ENCODE measurements around the gene ALOXE3.

The ALOXE3 gene

GRCh38 chr17:8153957-8154607 lies 35.8 kb upstream of the ALOXE3 start:
- TF ChIP-seq TEAD4 (IDR thresholded peaks at IDR 0.05) (peak; percentile 94), EP300 (IDR thresholded peaks at IDR 0.05; ENCODE audit: borderline replicate concordance) (no peak; the same call in 1 of the 2 replicates), CREB1 (IDR thresholded peaks at IDR 0.05; ENCODE audit: low read depth) (peak; percentile 81), ZBTB7A (IDR thresholded peaks at IDR 0.05; ENCODE audit: low read depth) (no peak), REST (IDR thresholded peaks at IDR 0.05; ENCODE audit: low read depth) (no peak), TAF1 (IDR thresholded peaks at IDR 0.05; ENCODE audit: low read depth) (no peak), MAX (IDR thresholded peaks at IDR 0.05) (peak; percentile 80), FOXM1 (IDR thresholded peaks at IDR 0.05; ENCODE audit: borderline replicate concordance, low read depth) (no peak), RAD21 (IDR thresholded peaks at IDR 0.05; ENCODE audit: low read depth) (no peak), YY1 (IDR thresholded peaks at IDR 0.05; ENCODE audit: low read depth) (peak; percentile 70; the same call in 1 of the 2 replicates), USF1 (IDR thresholded peaks at IDR 0.05) (no peak; the same call in 1 of the 2 replicates), TCF12 (IDR thresholded peaks at IDR 0.05; ENCODE audit: low read depth) (peak; percentile 75), NFIC (IDR thresholded peaks at IDR 0.05) (peak; percentile 91), CEBPB (IDR thresholded peaks at IDR 0.05) (no peak), EGR1 (IDR thresholded peaks at IDR 0.05) (peak; percentile 64; the same call in 1 of the 2 replicates)

- TF ChIP-seq TAF1 (IDR thresholded peaks at IDR 0.05; ENCODE audit: low read depth) (no peak), USF1 (IDR thresholded peaks at IDR 0.05) (peak; percentile 78)
Measured at GRCh38 chr17:8153525-8153956, 35.2 kb upstream of the ALOXE3 start.

- TF ChIP-seq FOXM1 (IDR thresholded peaks at IDR 0.05; ENCODE audit: borderline replicate concordance, low read depth): no peak
- TF ChIP-seq TAF1 (IDR thresholded peaks at IDR 0.05; ENCODE audit: low read depth): 0 out of 2 replicates have a peak, but pooled peaks have one; percentile 23
Measured at GRCh38 chr17:8153031-8153451, 34.7 kb upstream of the ALOXE3 start.

- peak; percentile 59 for TF ChIP-seq NFIC (IDR thresholded peaks at IDR 0.05)
- TF ChIP-seq CREB1 (IDR thresholded peaks at IDR 0.05; ENCODE audit: low read depth): peak; percentile 30; the same call in 1 of the 2 replicates
- TF ChIP-seq RAD21 (IDR thresholded peaks at IDR 0.05; ENCODE audit: low read depth): no peak
- TF ChIP-seq FOXM1 (IDR thresholded peaks at IDR 0.05; ENCODE audit: borderline replicate concordance, low read depth): no peak
- TF ChIP-seq CEBPB (IDR thresholded peaks at IDR 0.05): peak; percentile 94
- no peak for TF ChIP-seq EP300 (IDR thresholded peaks at IDR 0.05; ENCODE audit: borderline replicate concordance)
- TF ChIP-seq MAX (IDR thresholded peaks at IDR 0.05): peak; percentile 98
- no peak for TF ChIP-seq YY1 (IDR thresholded peaks at IDR 0.05; ENCODE audit: low read depth)
- TF ChIP-seq REST (IDR thresholded peaks at IDR 0.05; ENCODE audit: low read depth): no peak
- TF ChIP-seq TAF1 (IDR thresholded peaks at IDR 0.05; ENCODE audit: low read depth): peak; percentile 52; the same call in 1 of the 2 replicates
- no peak for TF ChIP-seq ZBTB7A (IDR thresholded peaks at IDR 0.05; ENCODE audit: low read depth)
- peak; percentile 75 for TF ChIP-seq USF1 (IDR thresholded peaks at IDR 0.05)
- TF ChIP-seq EGR1 (IDR thresholded peaks at IDR 0.05): 0 out of 2 replicates have a peak, but pooled peaks have one; percentile 35
- no peak; the same call in 1 of the 2 replicates for TF ChIP-seq TCF12 (IDR thresholded peaks at IDR 0.05; ENCODE audit: low read depth)
- 0 out of 2 replicates have a peak, but pooled peaks have one; percentile 13 for TF ChIP-seq TEAD4 (IDR thresholded peaks at IDR 0.05)
Measured at GRCh38 chr17:8152112-8152775, 33.9 kb upstream of the ALOXE3 start, which contains the start of gene PER1. Gene PER1 (minus strand): TSS chr17:8152404. CDS start chr17:8150706, 1,698 bp downstream.

- TF ChIP-seq CREB1 (IDR thresholded peaks at IDR 0.05; ENCODE audit: low read depth) (no peak), TAF1 (IDR thresholded peaks at IDR 0.05; ENCODE audit: low read depth) (0 out of 2 replicates have a peak, but pooled peaks have one; percentile 0)
Measured at GRCh38 chr17:8151641-8152111, 33.4 kb upstream of the ALOXE3 start.
